ENCODE data around the gene PLEKHG1.

DNA sequence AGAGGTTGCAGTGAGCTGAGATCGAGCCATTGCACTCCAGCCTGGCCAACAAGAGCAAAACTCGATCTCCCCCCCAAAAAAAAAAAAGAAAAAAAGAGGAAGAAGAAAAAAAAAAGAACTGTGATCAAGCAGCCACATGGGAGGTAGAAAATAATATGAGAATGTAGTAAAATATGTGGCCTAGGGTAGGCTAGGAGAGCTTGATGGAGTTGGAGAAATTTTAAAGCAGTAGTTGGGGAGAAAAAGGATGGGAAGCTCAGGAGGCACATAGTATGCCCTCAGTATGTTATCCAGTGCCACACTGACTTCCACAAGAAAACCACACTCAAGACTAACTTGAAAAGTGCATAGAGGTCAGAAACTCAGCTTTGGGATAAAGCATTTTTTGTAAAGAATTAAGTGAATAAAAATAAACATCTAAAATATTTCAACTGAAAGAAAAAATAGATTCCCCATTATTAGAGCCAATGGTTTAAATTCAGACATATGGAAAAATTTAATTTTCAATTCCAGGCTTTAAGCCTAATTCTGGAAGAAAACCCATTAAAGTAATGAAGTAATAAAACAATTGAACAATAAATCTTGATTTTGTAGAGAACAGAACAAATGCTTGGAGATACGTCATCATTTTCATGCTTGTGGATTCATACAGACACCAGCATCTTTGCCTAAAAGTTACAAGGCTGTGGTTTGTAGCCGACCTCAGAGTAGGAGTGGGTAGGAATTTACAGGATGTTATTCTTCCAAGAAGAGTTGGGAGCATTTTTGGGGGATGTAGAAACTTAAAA is 34.7 kb downstream of the PLEKHG1 start:
- TF ChIP-seq, protein P1, sequence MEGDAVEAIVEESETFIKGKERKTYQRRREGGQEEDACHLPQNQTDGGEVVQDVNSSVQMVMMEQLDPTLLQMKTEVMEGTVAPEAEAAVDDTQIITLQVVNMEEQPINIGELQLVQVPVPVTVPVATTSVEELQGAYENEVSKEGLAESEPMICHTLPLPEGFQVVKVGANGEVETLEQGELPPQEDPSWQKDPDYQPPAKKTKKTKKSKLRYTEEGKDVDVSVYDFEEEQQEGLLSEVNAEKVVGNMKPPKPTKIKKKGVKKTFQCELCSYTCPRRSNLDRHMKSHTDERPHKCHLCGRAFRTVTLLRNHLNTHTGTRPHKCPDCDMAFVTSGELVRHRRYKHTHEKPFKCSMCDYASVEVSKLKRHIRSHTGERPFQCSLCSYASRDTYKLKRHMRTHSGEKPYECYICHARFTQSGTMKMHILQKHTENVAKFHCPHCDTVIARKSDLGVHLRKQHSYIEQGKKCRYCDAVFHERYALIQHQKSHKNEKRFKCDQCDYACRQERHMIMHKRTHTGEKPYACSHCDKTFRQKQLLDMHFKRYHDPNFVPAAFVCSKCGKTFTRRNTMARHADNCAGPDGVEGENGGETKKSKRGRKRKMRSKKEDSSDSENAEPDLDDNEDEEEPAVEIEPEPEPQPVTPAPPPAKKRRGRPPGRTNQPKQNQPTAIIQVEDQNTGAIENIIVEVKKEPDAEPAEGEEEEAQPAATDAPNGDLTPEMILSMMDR (IDR thresholded peaks at IDR 0.05) = no peak
- TF ChIP-seq POLR2A (IDR thresholded peaks at IDR 0.05) = no peak

All from testis (tissue), 2 donors.